GM19468 (cell line): Measurements from ENCODE around the gene PRSS8.
"Not testable (repeated sequence)": the region's sequence is repeated elsewhere in the genome, so short reads cannot be mapped to it uniquely, and the experiment has no call there.

Experiments used
- ATAC-seq: cut with Tn5 transposase; IDR thresholded peaks from one replicate; pipeline ENCODE4 v1.9.1; 2021; ENCODE audit warnings: mild to moderate bottlenecking, moderate library complexity, moderate number of reproducible peaks; ENCODE audit not compliant: unreplicated experiment; ENCODE audit errors: extremely low read depth

The PRSS8 gene

DNA sequence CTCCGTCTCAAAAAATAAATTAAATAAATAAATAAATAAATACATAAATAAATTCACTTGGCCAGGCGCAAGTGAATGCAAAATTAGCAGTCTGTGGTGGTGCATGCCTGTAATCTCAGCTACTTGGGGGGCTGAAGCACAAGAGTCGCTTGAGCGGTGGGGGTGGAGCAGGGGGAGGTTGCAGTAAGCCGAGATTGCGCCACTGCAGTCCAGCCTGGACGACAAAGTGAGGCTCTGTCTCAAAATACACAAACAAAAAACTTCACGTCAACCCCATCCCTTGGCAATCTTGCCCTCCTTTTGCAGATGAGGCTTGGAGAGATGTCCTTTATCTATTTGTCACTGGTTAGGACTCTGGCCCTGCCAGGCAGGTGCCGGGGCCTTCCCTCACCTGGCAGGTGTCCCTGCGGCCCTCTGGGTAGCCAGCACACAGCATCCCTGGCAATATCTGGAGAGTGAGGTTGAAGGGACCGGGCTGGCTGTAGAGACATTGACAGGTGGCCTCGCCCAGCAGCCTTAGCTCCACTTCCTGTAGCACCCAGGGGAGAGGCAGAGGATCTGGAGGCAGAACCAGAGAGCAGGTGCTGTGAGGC lies 10.0 kb upstream of the PRSS8 start:
- no peak for ATAC-seq

DNA sequence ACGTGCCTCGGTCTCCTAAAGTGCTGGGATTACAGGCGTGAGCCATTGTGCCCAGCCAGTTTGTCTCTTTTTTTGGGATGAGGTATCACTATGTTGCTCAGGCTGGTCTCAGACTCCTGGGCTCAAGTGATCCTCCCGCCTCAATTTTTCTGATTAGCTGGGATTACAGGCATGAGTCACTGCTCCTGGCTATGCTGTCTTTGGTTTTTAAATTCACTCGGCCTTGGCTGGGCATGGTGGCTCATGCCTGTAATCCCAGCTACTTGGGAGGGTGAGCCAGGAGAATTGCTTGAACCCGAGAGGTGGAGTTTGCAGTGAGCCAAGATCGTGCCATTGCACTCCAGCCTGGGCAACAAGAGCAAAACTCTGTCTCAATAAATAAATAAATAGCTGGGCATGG lies 8.9 kb upstream of the PRSS8 start:
- not testable (repeated sequence) for ATAC-seq

DNA sequence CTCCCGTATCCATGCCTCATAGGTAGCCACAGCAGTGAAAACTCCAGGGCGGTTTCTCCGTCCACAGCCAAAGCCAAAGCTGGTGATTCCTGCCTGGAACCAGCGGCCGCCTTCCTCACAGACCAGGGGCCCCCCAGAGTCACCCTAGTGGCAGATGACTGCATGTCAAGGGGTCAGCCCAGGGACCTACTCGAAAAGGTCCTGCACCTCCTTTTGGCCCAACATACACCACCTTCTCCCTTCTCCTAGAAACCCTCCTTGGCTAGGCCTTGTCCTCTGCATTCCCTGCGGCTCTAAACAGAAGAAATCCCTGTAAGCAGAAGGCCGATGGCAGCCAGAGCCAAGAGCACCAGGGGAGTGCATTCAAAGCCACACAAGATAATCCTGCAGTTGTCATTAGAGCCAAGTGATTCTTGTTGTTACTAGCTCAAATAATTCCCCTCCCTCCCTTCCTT lies 8.2 kb upstream of the PRSS8 start:
- no peak for ATAC-seq

DNA sequence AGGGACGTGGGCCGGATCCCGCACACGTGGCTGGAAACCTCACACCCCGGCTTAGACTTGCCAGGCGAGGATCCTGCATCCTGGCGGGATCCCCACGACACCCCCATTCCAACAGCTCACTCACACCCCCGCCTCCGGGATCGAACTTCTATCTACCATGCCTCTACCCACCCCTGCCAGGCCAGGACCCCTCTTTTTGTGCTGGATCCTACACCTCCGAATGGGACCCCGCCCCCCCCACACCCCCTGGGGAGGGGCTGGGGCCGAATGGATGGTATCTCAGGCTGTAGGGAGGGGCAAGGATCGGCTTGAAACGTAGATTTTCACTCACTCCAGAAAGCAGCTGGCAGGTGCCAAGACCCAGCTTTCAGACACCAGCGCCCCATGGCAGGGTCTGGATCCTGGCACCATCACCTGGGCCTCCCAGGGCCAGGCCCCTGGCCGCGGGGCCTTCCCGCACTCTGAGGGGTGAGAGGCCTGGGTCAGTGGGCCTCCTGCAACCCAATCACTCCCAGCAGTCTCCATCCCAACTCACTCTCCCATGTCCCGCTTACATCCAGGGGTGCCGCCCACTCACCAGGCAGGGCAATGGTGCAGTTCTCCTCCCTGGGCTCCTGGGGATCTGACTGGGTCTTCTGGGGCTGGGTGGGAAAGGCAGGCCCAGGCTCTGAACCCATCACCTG lies 7.6 kb upstream of the PRSS8 start:
- ATAC-seq, result no peak

DNA sequence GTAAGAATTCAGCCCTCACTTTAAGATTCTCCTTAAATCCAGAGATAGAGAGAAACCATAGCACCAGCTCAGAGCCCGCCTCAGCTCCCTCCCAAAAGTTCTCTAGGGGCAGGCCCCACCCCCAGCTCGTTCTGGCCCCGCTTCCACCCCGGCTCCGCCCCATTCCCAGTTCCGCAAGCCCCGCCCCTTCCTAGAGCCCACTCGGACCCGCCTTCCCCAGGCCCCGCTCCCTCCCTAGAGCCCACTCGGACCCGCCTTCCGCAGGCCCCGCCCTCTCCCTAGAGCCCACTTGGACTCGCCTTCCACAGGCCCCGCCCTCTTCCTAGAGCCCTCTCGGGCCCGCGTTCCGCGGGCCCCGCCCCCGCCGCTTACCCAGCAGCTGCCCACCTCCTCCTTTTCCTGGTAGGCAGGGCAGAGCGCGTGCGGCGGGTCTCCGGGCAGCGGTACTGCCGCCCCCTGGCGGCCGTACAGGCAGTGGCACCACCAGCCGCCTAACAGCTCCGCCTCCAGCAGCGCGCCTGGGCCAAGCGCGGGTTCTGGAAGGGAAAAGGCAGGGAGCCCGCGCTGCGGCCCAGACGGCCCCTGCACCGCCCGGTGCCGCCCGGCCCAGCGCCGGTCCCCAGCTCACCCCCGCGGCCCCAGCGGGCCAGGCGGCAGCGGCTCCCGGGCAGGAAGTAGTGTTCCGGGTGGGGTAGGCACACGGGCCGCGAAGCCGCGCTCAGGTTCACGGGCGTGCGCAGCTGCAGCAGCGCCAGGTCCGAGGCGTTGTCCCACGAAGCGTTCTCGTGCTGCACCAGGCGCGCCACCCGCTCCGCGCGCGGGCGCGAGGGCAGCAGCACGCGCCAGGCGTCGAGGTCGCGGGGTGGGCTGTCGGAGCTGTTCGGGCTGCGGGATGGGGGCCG lies 6.8 kb upstream of the PRSS8 start:
- peak; percentile 89 for ATAC-seq

DNA sequence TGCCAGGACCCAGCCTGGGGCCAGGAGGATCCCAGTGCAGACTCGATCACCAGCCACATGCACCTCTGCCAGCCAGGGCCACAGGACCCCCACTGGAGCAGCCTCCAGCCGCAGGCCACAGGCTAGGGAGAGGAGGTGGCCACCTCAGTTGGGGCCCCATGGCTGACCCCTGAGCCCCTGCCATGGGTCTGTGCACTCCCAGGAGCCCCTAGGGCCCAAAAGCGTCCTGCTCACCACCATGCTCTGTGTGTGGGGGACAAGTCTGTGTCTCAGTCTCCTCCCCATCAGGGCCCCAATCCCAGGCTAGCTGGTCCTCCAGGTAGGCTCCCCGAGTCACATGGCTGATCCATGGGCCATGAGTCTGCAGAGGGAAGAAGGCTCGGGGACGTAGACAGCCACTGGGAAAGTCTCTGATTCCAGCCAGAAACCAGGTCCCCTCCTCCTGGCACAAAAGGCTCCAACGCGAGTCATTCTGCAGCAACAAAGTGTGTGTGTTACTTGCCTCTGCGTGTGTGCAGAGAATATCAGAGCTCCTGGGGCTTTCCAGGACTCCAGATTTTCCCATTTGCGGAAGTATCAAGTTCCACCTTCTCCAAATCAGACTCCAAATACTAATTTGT lies 6.1 kb upstream of the PRSS8 start:
- no peak for ATAC-seq

DNA sequence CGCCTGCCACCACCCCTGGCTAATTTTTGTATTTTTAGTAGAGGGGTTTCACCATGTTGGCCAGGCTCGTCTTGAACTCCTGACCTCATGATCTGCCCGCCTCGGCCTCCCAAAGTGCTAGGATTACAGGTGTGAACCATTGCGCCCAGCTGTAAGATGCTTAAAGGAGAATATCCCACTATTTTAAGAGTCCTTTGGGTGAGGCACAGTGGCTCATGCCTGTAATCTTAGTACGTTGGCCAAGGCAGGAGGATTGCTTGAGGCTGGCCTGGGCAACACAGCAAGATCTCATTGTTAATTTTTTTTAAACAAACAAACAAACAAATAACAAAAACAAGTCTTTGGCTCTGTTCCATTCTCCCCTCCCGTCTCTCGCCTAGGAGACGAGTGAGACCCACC lies 5.5 kb upstream of the PRSS8 start:
- not testable (repeated sequence) for ATAC-seq

DNA sequence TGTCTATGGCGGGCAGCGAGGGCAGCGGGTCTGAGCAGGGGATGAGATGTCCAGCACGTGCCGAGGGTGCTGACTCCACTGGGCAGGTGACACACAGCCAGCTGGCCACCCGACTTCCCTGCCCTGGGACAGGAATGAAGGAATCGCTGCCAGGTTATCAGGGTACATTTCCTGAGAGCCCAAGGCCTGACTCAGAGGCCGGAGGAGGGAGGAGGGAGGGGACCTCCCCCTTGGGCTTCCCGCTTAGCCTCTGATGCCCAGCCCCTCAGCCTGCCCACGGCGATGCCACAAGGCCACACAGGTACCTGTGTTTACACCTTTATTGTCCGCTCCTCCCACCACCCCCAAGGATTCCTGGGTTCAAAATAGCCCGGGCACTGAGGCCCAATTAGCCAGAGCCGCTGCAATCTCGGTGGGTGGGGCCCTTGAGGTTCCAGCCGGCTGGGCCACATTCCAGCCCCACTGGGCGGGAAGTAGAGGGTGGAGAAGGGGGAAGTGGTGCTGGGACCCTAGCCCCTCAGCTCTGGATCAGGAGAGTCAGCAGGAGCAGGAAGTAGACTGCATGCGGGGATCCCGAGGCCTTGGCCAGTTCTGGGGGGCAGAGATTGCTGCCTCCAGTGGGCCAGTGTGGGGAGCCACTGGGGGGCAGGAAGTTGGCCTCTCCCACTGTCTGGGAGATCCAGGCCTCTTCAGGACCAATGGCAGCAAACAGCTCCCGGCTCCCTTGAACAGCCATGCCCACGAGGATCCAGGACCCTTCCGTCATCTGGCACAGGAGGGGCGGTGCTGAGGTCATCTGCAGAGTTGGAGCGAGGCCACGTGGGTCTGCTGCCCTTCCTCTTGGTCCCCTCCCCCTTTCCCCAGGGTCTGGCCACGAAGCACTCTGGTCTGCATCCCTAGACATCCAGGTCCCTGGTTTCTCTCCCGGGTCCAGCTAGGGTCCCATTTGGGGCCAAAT lies 3.4 kb upstream of the PRSS8 start:
- ATAC-seq, result no peak

DNA sequence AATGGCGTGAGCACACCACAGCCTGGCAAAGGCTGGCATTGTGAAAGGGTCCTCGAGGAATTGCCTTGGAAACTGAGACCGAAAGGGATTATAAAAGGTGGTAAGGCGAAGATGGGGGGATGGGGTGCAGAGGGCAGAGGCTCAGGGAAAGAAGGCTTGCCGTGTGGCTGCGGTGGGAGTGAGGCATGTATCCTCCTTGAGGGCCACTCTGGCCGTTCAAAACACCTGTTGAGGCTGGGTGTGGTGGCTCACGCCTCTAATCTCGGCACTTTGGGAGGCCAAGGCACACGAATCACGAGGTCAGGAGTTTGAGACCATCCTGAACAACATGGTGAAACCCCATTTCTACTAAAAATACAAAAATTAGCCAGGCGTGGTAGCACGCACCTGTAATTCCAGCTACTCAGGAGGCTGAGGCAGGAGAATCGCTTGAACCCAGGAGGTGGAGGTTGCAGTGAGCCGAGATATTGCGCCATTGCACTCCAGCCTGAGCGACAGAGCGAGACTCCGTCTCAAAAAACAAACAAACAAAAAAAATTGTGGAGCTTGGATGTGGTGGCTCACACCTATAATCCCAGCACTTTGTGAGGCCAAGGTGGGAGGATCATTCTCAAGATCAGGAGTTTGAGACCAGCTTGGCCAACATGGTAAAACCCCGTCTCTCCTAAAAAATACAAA lies 1.4 kb upstream of the PRSS8 start:
- ATAC-seq, result not testable (repeated sequence)

DNA sequence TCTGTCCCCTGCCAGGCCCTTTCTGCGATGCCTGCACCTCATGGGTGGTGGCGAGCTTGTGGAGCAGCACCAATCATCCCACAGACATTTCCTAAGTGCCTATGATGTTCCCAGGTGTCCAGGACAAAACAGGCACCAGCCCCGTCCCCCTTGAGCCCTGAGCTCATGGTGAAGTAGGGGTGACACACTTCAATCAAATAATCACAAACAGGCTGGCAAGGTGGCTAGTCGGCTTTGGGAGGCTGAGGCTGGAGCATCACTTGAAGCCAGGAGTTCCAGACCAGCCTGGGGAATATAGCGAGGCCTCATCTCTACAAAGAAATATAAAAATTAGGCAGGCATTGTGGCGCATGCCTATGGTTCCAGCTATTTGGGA lies 748 bp upstream of the PRSS8 start:
- no peak for ATAC-seq

DNA sequence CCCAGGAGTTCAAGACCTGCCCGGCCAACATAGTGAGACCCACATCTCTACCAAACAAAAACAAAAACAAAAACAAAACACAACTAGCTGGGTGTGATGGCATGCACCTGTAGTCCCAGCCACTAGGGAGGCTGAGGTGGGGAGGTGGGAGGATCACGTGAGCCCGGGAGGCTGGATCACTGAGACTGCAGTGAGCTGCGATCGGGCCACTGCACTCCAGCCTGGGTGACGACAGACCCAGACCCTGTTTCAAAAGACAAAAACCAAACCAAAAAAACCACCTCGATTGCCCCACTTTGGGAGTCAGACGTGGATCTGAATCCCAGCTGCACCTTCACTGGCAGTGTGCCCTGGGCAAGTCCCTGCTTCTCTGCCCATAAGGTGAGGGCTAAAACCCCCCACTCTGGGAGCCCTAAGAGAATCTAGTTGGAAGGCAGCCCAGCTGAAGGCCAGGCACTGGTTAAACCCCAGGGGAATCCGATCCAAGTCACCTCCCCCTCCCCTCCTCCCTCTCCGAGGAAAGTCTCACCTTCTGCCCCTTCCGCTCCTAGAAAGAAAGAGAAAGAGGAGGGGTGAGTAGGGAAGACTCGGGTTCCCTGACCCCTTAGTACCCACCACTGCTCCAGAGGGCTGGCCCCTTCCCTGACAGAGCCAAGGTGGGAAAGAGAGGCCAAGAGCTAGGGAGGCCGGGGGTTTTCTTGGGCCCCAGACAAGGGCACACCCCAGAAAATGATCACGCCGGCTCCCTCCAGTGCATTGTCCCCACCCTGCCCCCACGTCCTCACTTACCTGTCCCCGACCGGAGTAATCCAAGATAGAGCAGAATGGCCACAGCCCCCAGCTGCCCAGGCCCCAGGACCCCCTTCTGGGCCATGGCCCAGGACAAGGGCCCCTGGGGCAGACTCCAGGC lies 647 bp downstream of the PRSS8 start:
- ATAC-seq, result no peak

DNA sequence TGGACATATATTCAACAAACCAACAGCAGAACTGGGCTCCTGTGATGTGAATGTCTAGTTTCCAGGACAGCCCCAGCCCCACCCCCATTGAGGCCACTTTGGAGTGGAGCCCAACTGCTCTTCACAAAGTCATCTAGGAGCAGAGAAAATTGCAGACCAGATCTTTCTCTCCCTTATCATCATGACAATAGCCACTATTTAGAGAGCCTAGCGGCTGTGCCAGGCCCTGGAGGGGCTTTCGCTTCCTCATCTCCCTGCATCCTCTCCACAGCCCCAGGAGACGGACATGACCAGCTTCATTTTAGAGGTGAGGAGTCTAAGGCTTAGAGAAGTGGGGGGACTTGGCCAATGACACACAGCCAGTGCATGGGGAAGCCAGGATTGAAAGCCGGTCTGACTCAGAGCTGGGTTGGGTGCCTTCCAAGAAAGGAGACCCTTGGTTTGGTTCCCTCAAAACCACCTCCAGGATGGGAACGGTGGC lies 1.4 kb downstream of the PRSS8 start:
- ATAC-seq, result no peak

DNA sequence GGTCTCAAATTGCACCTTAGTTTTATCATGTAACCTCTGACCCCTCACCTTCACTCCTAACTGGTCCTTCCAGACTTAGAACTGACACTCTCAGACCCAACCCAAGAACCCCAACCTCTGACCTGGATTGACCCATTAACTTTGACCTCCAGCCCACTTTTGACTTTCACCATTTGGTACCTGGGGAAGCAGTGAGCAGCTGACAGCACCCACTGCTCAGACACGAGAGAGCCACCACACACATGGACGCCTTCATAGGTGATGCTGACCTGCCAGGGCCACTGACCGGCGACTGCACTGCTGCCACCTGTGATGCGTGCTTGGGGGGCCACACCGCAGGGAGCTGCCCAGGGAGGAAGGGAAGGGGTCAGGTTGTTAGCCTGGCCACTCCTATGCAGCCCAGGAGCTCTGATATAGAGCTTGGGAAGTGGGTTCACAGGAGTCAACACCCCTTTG lies 2.5 kb downstream of the PRSS8 start:
- ATAC-seq, result no peak

DNA sequence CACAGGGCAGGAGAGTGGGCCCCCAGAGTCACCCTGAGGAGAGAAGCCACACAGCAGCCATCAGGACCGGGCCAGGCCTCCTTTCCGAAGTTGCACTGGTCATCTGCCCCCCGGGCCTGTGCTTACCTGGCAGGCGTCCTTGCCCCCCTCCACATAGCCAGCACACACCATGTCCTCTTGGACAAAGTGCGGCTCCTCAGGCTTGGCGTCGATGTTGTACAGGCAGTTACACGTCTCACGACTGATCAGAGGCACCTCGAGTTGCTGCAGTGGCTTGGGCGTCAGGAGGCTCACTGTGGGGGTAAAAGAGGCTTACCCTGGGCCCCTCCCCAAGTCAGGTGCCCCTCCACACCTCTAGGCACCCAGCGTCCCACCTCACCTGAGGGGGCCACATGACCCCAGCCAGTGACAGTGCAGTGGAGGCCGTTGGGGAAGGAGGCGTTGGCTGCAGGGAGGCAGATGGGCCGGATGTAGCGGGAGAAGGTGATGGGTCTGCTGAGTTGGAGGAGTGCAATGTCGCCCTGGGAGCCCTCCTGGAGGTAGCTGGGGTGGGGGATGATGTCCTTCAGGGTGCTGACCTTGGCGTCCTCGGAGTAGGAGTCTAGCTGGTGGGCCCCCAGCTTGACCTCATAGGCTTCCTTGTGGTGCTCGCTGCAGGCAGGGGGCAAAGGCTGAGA lies 3.1 kb downstream of the PRSS8 start:
- ATAC-seq, result no peak

DNA sequence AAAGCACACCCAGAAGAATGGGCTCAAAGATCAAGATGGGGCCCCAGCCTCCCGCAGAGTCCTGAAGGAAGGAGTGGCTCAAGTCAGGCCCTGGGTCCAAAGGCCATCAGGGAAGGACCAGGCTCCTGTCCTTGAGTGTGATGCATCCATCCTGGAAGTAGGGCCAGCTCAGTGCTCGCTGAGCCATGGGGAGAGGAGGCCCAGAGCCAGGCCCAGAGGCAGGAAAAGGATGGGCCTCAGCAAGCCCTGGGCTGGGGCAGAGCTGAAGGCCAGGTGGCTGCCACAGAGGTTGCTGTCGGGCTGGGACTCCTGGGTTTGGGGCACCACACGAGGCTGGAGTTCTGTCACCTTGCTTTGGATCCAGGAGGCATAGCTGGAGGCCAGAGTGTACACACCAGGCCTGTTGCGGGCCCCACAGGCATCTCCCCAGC lies 3.7 kb downstream of the PRSS8 start:
- ATAC-seq, result no peak

DNA sequence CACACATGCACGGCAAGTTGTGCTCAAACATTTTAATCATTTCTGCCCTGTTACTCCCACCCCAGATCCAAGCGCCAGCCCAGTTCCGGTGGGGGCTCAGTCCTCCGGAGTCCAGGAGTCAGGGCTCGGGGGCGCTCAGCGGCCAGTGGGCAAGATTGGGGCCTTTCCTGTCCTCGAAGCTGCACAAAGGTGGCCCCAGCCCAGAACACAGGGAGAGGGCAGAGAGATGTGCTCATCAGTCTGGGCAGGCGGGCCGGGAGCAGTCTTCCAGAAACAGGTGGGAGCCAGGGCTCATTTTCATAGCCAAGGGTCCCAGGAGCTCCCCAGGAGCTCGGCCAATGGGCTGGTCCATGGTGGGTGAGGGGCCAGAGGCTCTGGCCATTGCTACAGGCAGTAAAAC lies 4.1 kb downstream of the PRSS8 start:
- ATAC-seq, result no peak

DNA sequence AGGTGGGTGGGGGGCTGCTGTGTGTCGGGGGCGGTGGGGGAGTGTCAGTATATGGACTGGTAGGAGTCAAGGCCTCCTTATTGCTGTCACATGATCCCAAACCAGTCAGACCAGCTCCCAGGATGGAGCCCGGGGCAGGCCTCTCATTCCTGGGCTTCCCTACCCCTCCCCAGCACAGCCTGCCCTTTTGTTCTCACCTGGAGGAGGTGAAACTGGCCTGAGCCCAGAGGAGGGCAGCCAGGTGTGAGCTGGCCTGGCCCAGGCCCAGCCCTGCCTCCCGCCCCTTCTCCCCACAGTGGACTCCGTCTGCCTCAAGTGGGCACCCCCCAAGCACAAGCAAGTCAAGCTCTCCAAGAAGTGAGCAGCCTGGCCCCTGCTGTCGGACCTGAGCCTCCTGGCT lies 4.6 kb downstream of the PRSS8 start:
- no peak for ATAC-seq
